ENCODE results near the gene DCLK2.

DNA sequence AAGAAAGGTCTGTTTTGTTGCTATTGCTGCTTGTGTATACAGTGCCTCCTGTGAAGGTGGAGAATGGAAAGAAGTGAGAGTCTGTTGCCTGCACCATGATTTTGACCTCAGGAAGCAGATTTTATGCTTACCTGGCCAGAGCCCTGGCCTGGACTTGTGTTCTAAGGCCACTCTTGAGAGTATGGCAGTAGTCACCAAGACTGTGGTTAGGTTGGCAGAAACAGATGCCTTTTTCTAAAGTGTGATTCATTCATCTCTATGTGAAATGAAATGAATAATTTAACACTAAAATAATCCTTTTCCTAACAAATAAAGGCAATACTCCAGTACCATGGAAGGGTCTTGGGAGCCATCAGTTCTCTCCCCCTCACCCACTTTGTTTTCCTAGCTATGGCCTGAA, 161.8 kb downstream of the DCLK2 start:
- TF ChIP-seq CTCF (IDR thresholded peaks at IDR 0.05): no peak
- no peak for TF ChIP-seq POLR2A (IDR thresholded peaks at IDR 0.05)
